MM.1S (cell line): Measurements from ENCODE around the gene KCNIP3.

Source experiments
- CTCF ChIP-seq: fragments of 300-600 bp; sonication (generic); IDR thresholded peaks from 2 replicates; pipeline ENCODE4 v1.5.1; 2016; ENCODE audit warnings: antibody characterized with exemption, low read length, mixed read lengths
- EZH2phosphoT487 ChIP-seq: fragments of 300-600 bp; sonication (generic); IDR thresholded peaks from 2 replicates; pipeline ENCODE4 v1.6.1; 2018; ENCODE audit warnings: antibody characterized with exemption, low read length

GRCh38 chr2:95260028-95261023 is 36.8 kb upstream of the KCNIP3 start:
- TF ChIP-seq CTCF, result no peak
- TF ChIP-seq EZH2phosphoT487, result no peak
